HG02642 (cell line): ENCODE measurements around the gene TBC1D25.
"Not testable (repeated sequence)": the region's sequence is repeated elsewhere in the genome, so short reads cannot be mapped to it uniquely, and the experiment has no call there.

Source experiments
- ATAC-seq: cut with Tn5 transposase; IDR thresholded peaks from one replicate; pipeline ENCODE4 v1.9.1; 2021; ENCODE audit warnings: mild to moderate bottlenecking; ENCODE audit not compliant: unreplicated experiment, poor library complexity

Gene TBC1D25

GRCh38 chrX:48555731-48556325, 16.3 kb downstream of the TBC1D25 start:
- ATAC-seq = not testable (repeated sequence)

GRCh38 chrX:48558271-48558670, 18.8 kb downstream of the TBC1D25 start:
- no peak for ATAC-seq

GRCh38 chrX:48559636-48560035, 20.1 kb downstream of the TBC1D25 start:
- no peak for ATAC-seq

- no peak for ATAC-seq
These were observed 20.5 kb downstream of the TBC1D25 start for GRCh38 chrX:48560056-48560455.

- ATAC-seq = no peak
These were observed 21.2 kb downstream of the TBC1D25 start for GRCh38 chrX:48560681-48561080.

- ATAC-seq = peak; percentile 40
These were observed 30.4 kb downstream of the TBC1D25 start for GRCh38 chrX:48569958-48570357.

GRCh38 chrX:48573690-48574269, 34.3 kb downstream of the TBC1D25 start:
- no peak for ATAC-seq

GRCh38 chrX:48574270-48575266, 35.1 kb downstream of the TBC1D25 start, which contains the start of gene RBM3:
TSS of gene RBM3 (plus strand) at chrX:48574484. CDS start at chrX:48575181, 697 bp downstream.
- peak; percentile 88 for ATAC-seq

- ATAC-seq = no peak
These were observed 36.1 kb downstream of the TBC1D25 start for GRCh38 chrX:48575642-48576041.

- ATAC-seq = no peak
These were observed 36.6 kb downstream of the TBC1D25 start for GRCh38 chrX:48576108-48576507.

GRCh38 chrX:48578661-48579128, 39.2 kb downstream of the TBC1D25 start:
- no peak for ATAC-seq

- ATAC-seq = no peak
These were observed 39.7 kb downstream of the TBC1D25 start for GRCh38 chrX:48579259-48579658.

- ATAC-seq = no peak
These were observed 41.1 kb downstream of the TBC1D25 start for GRCh38 chrX:48580662-48581061.

- ATAC-seq = no peak
These were observed 45.2 kb downstream of the TBC1D25 start for GRCh38 chrX:48584698-48585097.

GRCh38 chrX:48589482-48590162, 50.1 kb downstream of the TBC1D25 start:
- ATAC-seq = no peak

- no peak for ATAC-seq
These were observed 50.9 kb downstream of the TBC1D25 start for GRCh38 chrX:48590203-48591103.

- ATAC-seq = no peak
These were observed 51.8 kb downstream of the TBC1D25 start for GRCh38 chrX:48591255-48591791.

GRCh38 chrX:48592971-48593370, 53.5 kb downstream of the TBC1D25 start:
- no peak for ATAC-seq

GRCh38 chrX:48595929-48596328, 56.4 kb downstream of the TBC1D25 start:
- no peak for ATAC-seq
